ENCODE measurements around the gene PRRX2.

GRCh38 chr9:129656795-129657390, 8.6 kb upstream of the PRRX2 start:
- TF ChIP-seq CTCF (conservative IDR thresholded peaks at IDR 0.05) (no peak), ZFX (IDR thresholded peaks at IDR 0.05) (no peak)
